Measurements from ENCODE around the gene PSMG4.

DNA sequence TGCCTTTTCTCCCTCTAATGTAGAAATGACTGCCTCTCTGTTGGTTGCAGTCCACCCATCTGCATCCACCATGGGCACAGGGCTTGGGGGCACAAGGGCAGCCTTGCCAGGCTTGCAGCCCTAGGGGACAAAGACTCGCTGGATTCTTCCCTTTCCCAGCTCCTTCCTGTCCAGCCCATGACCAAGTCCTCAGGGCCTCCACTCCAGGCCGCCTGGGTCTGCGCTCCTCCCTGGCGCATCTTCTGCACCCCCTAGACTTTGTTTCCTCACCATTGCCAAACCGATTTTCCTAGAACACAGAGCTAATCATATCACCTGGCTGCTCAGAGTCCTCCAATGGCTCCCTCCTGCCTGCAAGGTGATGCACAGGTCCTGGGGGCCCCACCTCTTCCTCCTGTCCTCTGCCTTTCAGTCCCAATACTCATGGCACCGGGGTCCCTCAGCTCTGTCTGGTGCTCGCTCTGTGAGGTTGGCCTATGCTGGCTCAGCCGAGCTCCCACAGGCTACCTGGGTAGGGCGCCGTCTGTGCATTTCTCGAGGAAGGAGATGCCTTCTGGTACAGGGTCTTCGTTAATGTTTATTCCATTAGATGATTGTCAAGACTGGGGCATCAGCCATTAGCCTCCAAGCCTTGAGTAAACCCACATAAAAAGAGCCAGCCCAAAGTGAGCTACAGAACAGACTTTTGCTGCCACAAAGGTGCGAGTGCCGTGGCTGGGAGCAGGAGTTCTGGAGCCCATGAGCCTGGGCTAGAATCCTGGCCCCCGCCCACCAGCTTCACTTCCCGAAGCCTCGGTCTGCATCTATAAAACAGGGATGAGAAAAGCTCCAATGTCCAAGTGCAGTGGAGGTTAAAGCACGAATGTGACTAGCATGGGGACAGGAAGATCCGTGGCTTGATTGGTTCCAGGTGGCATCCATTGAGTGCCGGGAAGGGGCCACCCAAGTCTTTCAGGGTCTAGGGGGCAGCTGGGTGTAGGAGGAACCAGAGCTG lies 17.7 kb downstream of the PSMG4 start:
- TF ChIP-seq, protein P1, sequence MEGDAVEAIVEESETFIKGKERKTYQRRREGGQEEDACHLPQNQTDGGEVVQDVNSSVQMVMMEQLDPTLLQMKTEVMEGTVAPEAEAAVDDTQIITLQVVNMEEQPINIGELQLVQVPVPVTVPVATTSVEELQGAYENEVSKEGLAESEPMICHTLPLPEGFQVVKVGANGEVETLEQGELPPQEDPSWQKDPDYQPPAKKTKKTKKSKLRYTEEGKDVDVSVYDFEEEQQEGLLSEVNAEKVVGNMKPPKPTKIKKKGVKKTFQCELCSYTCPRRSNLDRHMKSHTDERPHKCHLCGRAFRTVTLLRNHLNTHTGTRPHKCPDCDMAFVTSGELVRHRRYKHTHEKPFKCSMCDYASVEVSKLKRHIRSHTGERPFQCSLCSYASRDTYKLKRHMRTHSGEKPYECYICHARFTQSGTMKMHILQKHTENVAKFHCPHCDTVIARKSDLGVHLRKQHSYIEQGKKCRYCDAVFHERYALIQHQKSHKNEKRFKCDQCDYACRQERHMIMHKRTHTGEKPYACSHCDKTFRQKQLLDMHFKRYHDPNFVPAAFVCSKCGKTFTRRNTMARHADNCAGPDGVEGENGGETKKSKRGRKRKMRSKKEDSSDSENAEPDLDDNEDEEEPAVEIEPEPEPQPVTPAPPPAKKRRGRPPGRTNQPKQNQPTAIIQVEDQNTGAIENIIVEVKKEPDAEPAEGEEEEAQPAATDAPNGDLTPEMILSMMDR (IDR thresholded peaks at IDR 0.05): no peak
- no peak for TF ChIP-seq RCOR1 (IDR thresholded peaks at IDR 0.05; ENCODE audit: low read depth, low read length)
- no peak for TF ChIP-seq EP300 (IDR thresholded peaks at IDR 0.05)
- TF ChIP-seq, protein P2, sequence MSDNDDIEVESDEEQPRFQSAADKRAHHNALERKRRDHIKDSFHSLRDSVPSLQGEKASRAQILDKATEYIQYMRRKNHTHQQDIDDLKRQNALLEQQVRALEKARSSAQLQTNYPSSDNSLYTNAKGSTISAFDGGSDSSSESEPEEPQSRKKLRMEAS (IDR thresholded peaks at IDR 0.05): no peak
- TF ChIP-seq GATA3 (IDR thresholded peaks at IDR 0.05; ENCODE audit: borderline replicate concordance): no peak

Data from A549 (cell line).